HK-2 (cell line): ENCODE results near the gene FAM20C.
"Not testable (repeated sequence)": the region's sequence is repeated elsewhere in the genome, so short reads cannot be mapped to it uniquely, and the experiment has no call there.

Source experiments
- DNase-seq: peaks from one replicate; pipeline ENCODE4 v3.0.0-alpha.2; 2018; ENCODE audit not compliant: unreplicated experiment

Gene FAM20C

DNA sequence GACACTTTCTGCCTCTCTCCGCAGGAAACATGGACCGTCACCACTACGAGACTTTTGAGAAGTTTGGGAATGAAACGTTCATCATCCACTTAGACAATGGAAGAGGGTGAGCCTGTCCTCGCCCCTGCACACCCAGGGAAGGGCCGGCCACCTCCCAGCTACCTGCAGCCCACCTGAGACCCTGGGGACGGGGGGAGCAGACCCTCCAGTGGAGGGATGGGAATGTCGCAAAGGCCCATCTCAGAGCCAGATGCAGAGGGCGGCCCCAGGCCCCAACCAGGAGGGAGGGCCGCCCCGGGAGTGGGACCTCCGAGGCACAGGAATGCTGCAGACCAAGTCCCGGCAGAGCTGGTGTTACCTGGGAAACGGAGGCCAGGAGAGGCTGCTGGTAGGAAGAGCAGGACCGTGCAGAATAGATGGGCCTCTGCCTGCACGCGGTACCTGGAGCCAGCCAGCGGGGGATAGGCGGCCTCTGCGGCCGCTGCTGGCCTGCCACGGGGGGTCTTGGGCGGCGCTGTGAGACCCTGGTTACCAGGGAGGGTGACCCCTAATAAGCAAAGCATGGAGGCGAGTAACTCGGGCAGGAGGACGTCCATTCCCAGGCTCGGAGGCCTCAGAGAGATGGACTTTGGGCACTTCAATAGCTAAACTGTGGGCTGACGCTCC lies 64.7 kb downstream of the FAM20C start:
- no peak for DNase-seq

DNA sequence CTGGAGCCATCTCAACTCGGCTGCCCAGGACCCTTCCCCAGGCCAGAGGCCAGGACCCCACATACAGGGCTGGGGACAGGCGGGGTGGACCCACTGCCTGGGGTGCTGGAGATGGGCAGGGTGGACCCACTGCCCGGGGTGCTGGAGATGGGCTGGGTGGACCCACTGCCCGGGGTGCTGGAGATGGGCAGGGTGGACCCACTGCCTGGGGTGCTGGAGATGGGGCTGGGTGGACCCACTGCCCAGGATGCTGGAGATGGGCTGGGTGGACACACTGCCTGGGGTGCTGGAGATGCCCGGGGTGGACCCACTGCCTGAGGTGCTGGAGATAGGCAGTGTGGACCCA lies 65.2 kb downstream of the FAM20C start:
- no peak for DNase-seq

DNA sequence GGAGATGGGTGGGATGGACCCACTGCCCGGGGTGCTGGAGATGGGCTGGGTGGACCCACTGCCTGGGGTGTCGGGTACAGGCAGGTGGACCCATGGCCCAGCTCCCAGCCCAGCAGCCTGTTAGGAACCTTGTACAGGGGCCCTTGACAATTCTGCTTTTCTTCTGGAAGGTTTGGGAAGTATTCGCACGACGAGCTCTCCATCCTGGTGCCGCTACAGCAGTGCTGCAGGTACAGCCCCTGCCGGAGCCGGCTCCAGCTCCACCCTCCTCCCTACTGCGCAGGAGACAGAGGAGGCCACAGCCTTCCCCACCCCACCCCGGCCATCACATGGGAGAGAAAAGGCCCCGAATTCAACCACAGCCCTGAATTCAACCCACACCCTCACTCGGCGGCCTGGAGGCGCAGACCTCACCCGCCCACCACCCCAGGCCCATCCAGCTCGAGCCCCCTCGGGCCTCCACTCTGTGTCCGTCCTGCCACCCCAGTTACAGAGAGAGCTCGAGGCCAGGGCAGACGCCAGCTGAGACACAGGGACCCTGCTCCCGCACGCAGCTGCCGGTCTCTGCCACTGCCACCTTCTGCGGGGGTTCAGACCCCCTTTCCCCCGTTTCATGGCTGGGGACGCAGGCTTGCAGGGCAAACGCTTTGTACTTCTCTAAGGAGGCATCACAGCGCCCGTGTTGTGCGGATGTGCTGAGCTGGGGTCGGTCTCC lies 66.3 kb downstream of the FAM20C start:
- DNase-seq = no peak

DNA sequence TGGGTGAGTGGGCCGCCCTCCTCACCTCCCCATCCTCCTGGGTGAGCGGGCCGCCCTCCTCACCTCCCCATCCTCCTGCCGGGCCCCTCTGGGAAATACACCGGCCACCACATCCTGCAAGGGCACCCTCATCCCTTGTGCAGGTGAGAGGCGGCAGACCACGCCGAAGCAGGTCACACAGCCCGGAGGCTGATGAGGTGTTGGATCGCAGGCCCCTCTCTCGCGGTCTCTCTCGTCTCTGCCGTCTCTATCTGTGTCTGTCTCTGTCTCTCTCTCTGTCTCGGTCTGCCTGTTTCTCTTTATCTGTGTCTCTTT lies 66.8 kb downstream of the FAM20C start:
- DNase-seq = no peak

DNA sequence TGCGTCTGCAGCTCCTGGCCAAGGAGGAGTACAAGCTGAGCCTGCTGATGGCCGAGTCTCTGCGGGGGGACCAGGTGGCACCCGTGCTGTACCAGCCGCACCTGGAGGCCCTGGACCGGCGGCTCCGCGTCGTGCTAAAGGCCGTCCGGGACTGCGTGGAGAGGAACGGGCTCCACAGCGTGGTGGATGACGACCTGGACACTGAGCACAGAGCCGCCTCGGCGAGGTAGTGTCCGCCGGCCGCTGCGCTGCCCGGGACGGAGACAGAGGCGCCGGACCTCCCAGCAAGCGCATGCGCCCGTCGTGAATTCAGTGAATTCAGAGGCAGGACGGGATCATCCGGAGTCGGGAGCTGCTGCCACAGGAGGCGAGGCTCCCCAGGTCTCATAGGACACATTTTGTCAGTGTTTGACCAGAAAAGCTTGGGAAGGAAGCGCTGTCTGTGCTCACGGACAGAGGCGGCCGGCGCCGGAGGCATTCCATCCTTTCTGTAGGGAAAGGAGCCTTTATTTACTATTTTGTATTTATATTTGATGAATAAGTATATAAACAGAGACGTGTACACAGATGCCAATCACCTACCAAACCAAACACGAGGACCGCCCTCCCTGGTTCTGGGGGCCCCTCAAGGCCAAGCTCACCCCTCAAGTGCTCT lies 67.5 kb downstream of the FAM20C start:
- no peak for DNase-seq

DNA sequence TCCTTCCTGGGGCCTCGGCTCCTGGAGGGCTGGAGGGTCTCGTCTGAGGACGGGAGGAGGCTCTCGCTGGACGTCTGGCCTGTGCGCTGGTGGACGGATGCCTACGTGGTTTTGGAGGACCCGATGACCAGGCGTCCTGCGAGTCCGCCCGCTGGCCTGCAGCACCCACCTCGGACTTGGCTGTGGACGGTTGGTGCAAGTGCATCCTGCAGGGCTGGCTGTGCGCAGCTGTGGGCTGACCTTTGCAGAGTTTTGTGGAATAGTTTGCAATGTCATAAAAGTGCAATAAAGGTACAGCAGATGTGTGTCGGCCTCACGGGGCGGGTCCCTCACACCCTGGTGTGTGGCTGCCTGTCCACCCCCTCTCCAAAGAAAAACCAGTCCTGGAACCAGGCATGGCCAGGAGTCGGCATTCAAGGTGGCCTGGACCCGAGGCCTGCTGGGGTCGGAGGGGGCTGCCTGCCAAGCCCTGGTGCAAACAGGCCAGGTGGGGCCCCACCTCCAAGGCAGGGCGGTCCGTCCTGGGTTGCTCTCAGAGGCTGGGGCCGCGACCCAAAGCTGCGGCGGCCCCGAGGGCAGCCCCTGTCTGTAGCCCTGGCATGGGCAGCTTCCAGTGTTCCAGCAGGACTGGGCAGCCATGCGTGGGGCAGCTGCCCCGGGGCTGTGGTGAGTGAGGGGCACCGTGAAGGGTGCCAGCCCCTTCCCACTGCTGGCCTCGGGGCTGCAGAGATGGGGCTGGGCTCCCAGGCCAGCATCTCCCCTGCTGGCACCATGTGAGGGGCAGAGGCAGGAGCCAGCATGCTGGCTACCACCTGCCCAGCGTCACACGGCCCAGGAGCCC lies 68.3 kb downstream of the FAM20C start:
- DNase-seq = no peak

DNA sequence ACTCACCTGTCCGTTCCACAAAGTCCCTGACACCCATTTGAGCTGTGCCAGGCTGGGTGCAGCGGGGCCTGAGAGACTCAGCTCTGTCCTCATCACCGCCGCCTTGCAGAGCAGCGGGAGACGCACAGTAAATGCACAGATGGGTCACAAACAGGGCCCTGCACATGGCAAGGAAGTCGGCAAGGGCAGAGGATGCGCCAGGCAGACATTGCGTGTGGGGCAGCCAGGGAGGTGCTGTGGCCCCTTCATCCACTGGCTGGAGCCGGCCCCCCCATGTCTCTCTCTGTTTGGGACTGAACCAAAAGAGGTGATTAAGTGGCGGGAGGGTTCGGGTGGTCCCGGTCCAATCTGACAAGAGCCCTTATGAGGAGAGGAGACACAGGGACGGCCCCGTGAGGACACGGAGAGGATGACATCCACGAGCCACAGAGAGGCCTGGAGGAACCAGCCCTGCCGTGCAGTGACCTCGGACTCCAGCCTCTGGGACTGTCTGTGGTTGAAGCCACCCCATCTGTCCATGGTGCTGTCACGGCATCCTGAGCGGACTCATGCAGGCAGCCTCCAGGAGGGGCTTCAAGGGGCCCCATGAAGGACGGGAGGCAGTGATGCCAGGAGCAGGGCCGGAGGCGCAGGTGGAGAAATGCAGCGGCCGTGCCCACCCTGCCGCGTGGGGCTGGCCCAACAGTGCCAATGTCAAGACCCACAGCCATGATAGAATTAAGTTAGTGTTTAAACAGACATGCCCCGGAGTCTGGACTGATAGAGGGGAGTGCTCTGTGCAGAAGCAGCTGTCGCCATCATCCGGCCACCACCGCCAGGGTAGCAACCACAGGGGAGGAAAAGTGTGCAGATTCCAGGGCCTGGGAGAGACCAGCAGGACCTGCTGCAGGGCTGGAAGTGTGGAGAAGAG lies 69.2 kb downstream of the FAM20C start:
- no peak for DNase-seq

DNA sequence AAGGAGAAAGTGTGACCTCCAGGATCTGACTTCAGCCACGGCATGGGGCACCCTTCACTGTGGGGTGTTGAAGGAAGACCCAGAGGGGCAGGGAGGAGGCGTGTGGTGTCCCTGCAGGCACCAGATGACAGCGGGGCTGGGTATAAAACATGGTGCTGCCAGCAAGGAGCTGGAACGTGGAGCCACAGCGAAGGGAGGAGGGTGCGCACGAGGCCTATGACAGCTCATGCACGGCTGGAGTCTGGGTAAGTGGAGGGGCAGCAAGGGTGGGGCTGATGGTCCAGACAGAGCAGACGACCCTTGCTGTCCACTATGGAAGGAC lies 69.8 kb downstream of the FAM20C start:
- no peak for DNase-seq

DNA sequence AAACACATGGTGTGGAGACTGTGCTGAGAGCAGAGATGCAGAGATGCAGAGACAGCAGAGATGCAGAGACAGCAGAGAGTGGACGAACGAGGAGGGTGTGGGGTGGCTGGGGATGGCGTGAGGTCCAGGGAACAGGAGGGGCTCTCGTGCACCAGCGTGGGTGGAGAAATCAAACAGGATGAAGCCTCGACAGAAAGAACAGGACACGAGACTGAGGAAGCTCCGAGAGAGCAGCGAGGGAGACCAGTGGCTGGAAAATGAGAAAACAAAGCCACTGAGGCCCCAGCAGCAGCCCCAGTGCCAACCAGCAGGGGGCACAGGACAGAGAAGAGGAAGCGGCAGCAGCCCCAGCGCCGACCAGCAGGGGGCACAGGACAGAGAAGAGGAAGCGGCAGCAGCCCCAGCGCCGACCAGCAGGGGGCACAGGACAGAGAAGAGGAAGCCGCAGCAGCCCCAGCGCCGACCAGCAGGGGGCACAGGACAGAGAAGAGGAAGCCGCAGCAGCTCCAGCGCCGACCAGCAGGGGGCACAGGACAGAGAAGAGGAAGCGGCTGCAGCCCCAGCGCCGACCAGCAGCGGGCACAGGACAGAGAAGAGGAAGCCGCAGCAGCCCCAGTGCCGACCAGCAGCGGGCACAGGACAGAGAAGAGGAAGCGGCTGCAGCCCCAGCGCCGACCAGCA lies 70.4 kb downstream of the FAM20C start:
- DNase-seq = not testable (repeated sequence)

DNA sequence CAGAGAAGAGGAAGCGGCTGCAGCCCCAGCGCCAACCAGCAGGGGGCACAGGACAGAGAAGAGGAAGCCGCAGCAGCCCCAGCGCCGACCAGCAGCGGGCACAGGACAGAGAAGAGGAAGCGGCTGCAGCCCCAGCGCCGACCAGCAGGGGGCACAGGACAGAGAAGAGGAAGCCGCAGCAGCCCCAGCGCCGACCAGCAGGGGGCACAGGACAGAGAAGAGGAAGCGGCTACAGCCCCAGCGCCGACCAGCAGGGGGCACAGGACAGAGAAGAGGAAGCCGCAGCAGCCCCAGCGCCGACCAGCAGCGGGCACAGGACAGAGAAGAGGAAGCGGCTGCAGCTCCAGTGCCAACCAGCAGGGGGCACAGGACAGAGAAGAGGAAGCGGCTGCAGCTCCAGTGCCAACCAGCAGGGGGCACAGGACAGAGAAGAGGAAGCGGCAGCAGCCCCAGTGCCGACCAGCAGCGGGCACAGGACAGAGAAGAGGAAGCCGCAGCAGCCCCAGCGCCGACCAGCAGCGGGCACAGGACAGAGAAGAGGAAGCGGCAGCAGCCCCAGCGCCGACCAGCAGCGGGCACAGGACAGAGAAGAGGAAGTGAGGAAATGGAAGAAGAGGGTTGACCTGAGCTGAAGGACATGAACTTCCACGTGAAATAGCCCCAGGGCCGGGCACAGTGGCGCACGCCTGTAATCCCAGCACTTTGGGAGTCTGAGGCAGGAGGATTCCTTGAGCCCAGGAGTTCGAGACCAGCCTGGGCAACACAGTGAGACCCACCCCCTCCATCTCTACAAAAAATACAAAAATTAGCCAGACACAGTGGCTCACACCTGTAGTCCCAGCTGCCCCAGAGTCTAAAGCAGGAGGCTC lies 71.3 kb downstream of the FAM20C start:
- not testable (repeated sequence) for DNase-seq

DNA sequence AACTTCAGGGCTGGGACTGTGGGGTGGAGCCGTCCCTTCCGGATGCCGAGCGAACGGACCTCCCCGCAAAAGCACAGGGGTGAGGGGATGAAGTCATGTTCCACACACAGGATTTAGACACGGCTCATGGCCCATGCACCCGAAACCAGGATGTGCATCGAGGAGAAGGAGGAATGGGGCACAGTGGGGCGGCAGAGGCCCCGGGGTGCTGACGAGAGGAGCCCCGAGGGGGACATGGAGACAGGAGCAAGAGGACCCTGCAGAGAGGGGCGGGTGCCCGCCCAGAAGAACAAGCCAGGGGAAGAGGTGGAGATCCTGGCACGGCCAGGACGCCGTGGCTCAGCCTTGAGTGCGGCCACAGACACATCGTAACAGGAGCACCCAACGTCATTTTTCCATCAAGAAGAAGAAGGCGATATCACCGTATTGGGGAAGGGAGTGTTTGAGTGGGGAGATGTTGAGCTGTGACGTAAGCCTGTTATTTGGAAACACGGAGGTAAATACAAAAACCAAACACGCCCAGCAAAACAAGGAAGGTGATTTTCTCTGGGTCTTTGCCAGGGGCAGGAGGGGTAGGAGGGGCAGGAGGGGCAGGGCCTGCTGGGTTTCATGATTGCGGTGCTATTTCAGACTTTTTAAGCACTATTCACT lies 72.3 kb downstream of the FAM20C start:
- no peak for DNase-seq

DNA sequence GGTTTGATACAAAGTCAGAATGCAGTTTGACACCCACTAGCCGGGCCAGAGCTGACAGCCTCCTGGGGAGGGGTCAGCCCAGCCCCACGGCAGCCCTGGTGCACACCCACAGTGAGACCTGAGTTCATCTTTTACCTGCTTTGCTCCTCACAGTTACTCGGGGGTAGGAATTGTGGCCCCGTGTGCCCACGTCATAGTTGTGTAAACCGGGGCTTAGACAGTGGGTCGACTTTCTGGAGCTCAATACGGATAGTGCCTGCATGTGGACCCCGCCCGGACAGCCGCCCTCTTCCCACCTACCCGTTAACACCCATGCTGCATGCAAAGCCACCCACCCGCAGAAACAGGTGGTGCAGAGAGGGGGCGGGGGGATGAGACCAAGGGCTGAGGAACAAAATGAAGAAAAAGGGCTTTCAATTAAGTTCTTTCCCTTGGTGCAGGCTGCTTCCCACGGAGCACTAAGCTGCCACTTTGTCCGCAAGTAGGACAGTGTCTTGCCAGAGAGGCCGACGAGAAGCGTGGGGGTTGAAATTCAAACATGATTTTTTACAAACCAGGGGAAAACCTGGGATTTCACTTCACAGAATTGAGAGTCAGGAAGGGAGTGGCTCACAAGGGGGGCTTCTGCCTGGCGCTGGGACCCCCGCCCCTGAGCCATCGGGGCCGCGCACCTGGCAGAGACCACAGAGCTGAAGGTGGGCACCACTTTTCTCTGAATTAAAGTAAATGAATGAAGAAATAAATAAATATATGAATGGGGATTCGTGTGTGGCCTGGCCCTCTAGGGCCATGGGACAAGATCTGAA lies 73.0 kb downstream of the FAM20C start:
- no peak for DNase-seq

DNA sequence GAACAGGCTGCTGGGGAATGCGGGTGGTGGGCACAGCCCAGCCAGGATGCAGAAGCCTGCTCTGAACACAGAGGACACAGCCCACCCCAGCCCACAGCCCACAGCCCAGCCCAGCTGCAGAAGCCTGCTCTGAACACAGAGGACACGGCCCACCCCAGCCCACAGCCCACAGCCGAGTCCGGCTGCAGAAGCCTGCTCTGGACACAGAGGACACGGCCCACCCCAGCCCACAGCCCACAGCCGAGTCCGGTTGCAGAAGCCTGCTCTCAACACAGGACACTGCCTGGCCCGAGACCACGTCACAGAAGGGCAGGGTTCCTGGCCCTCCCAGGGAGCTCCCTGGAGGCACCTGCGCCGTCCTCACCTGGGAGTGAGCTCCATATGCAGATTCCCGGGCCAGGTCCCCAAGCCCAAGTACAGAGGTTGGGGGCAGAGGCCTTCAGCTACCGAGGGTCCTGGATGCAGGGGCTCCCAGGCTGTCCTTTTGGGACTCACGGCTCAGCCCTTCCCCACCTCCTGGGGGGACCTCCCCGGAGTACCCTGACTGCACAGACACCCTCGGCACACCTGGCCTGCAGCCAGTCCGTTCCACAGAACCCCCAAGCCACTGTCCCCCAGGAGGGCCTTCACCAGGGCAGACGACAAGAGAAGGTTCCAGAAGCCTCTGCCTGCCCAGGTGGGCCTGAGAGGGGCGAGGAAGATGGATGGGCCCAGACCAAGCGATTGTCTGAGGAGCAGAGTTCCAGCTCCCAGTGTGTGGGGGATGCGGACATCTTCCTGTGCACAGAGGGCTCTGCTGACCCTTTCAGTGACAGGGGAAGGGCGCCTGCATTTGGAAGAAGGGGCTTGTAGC lies 73.9 kb downstream of the FAM20C start:
- DNase-seq = no peak

DNA sequence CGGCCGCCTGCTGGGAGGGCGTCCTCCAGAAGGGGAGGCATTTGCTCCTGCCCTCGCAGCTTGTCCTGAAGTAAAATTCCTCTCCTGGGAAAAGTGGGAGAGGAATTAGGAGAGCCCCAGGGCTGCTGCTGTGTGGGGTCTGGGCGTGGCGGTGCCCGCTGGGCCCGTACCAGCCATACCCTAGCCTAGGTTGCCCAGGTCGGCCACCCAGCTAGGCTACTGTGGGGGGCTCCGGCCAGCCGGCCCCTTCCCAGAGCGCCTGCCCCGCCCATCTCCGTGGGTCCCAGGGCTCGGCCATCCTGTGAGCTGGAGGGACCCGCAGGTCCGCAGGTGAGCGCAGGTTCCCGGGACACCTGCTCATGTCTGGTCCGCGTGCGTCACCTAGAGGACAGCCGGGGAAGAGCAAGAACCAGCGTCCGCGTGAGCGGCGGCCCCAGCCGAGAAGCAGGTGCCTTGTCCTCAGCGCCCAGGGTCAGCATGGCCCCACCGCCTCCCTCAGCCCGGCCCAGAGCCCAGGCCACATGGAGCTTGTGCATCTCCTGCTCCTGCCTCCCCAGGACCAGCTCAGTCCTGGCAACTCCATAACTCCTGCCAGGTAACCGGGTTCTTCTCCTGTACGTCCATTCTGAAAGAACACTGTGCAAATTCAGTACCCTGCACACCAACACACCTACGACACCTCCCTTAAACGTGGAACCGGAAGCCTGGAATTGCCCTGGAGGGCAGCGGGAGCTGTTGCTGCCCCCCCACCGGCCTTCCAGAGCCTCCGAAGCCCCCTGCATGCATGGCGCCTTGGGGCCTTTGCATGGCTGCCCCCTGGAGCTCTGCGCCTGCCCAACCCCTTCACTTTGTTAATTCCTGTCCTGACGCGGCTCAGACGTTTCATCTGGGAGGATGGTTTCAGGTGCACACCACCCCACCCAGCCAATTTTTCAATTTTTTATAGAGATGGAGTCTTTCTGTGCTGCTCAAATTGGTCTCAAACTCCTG lies 74.8 kb downstream of the FAM20C start:
- DNase-seq = no peak

DNA sequence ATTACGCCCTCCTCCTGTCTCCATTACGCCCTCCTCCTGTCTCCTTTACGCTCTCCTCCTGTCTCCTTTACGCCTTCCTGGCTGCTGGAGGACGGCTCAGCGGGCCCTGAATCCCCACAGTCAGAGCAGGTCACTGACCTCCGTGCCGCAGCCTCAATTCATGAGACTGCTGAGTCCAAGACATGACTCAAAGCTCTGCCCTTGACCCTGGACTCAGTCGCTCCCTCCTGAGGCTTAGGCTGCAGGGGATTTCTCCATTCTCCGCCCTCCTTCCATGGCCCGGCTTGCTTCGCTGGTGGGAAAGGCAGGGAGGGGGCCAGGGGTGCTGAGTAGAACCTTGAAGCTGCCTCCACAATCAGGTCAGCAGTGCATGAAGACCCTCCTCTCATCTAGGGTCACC lies 76.6 kb downstream of the FAM20C start:
- DNase-seq = no peak

DNA sequence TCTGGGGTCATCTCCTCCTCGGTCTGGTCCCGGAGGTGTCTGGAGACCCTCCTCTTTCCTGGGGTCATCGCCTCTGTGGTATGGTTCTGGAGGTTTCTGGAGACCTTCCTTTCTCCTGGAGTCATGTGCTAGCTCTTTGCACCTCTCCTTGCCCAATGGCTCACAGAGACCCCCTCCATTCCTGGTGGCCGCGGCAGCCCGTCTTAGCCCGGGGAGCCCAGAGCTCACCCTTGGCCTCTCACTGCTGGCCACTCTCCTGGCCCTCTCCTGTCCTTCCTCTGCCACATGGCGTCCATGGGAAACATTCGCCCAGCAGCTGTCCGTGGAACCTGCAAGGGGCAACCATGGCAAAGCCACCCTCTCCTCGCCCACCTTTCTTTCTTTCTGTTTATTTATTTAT lies 77.3 kb downstream of the FAM20C start:
- DNase-seq = no peak
